HCT116 (cell line): ENCODE results near the gene GSG1L. TPM values are rescaled to one million over a fixed set of nuclear protein-coding genes. Genes with fewer than 3 reads are reported as not detected.

Experiments
- ATAC-seq: fragments of 200-7000 bp; cut with Tn5 transposase; 2 replicates; pipeline ENCODE4 v1.9.1; 2020; ENCODE audit warnings: mild to moderate bottlenecking, moderate library complexity
- BruUV-seq: library from RNA; stranded (reverse); fragments of 400-500 nt; replicated peaks from 2 replicates; lab custom pipeline; 2021; lab: Mats Ljungman, UMichigan
- CTCF ChIA-PET: fragments of 300-600 bp; sonication (Branson Sonifier 250); formaldehyde crosslinking; loops from one replicate; lab custom pipeline; 2021; ENCODE audit warnings: antibody characterized with exemption; lab: Charles Lee
- POLR2A ChIA-PET: fragments of 300-600, 350-600 bp; sonication (Branson Sonifier 250); formaldehyde crosslinking; loops from one replicate; lab custom pipeline; 2021; ENCODE audit warnings: antibody characterized with exemption; lab: Charles Lee
- RAD21 ChIA-PET, 2 experiments: fragments of 300-600 bp; sonication (Branson Sonifier 250); formaldehyde crosslinking; loops; one replicate each; lab custom pipeline; 2023; ENCODE audit warnings: low total read pairs in 2 of 2; ENCODE audit not compliant: uncharacterized antibody in 2 of 2, unreplicated experiment in 2 of 2, low non-redundant PET in 1 of 2; lab: Charles Lee
- DNase-seq: peaks from one replicate; pipeline ENCODE4 v3.0.0-alpha.2; 2010; ENCODE audit warnings: low read depth, low spot score
- H2AFZ ChIP-seq: fragments of 200-600 bp; shearing (Covaris generic), sonication (generic); 2 replicates; pipeline ENCODE4 v1.6.1; 2017; ENCODE audit warnings: low read depth, mixed run types, mixed read lengths, antibody characterized with exemption, low read length; ENCODE audit not compliant: poor library complexity, severe bottlenecking
- H3K27ac ChIP-seq: 2 replicates; pipeline ENCODE4 v1.5.1; 2012; ENCODE audit warnings: low read depth, low read length
- H3K27me3 ChIP-seq: fragments of 200-600 bp; sonication (generic); 2 replicates; pipeline ENCODE4 v1.6.1; 2016; ENCODE audit warnings: mixed run types, low read length, mixed read lengths; ENCODE audit not compliant: insufficient read depth
- H3K36me3 ChIP-seq, 2 experiments: fragments of 200-500 bp in 1 of 2; fragments of 200-600 bp in 1 of 2; sonication (Bioruptor generic) in 1 of 2; sonication (generic) in 1 of 2; 2 replicates each; pipeline versions ENCODE4 v1.5.1 to v1.6.1; 2014 to 2016; ENCODE audit warnings: low read length in 2 of 2, inconsistent platforms in 1 of 2, mixed read lengths in 1 of 2, mixed run types in 1 of 2; ENCODE audit not compliant: insufficient read depth in 2 of 2, control insufficient read depth in 1 of 2
- H3K4me1 ChIP-seq, 2 experiments: fragments of 200-600 bp in 1 of 2; sonication (generic) in 1 of 2; 2 replicates each; pipeline versions ENCODE4 v1.5.1 to v1.6.1; 2012 to 2017; ENCODE audit warnings: low read length in 2 of 2, inconsistent platforms in 1 of 2, mild to moderate bottlenecking in 1 of 2, mixed read lengths in 1 of 2, mixed run types in 1 of 2, moderate library complexity in 1 of 2; ENCODE audit not compliant: insufficient read depth in 2 of 2, control insufficient read depth in 1 of 2
- H3K4me2 ChIP-seq: fragments of 200-600 bp; sonication (generic); 2 replicates; pipeline ENCODE4 v1.6.1; 2017; ENCODE audit warnings: mixed run types, low read length, mixed read lengths
- H3K4me3 ChIP-seq, 2 experiments: fragments of 200-600 bp in 1 of 2; sonication (generic) in 1 of 2; replicated peaks in 1 of 2; 2 replicates each; pipeline ENCODE4 v1.5.1; 2011 to 2016; ENCODE audit warnings: low read length in 2 of 2, control low read depth in 1 of 2, low read depth in 1 of 2, mild to moderate bottlenecking in 1 of 2, mixed read lengths in 1 of 2, mixed run types in 1 of 2
- H3K79me2 ChIP-seq: fragments of 200-600 bp; sonication (generic); 2 replicates; pipeline ENCODE4 v1.6.1; 2017; ENCODE audit warnings: mild to moderate bottlenecking, mixed run types, low read length, moderate library complexity, mixed read lengths; ENCODE audit not compliant: insufficient read depth
- H3K9ac ChIP-seq: fragments of 200-600 bp; sonication (generic); 2 replicates; pipeline ENCODE4 v1.6.1; 2016; ENCODE audit warnings: low read length, mixed read lengths
- H3K9me2 ChIP-seq: fragments of 200-600 bp; sonication (generic), shearing (Covaris generic); 2 replicates; pipeline ENCODE4 v1.6.1; 2017; ENCODE audit warnings: mixed run types, mild to moderate bottlenecking, moderate library complexity; ENCODE audit not compliant: insufficient read depth
- H3K9me3 ChIP-seq, 2 experiments: fragments of 200-500 bp in 1 of 2; fragments of 200-600 bp in 1 of 2; sonication (Bioruptor generic) in 1 of 2; sonication (generic) in 1 of 2; 2 replicates each; pipeline ENCODE4 v1.6.1; 2014 to 2017; ENCODE audit warnings: low read length in 2 of 2, mixed read lengths in 2 of 2, inconsistent platforms in 1 of 2, low read depth in 1 of 2, mild to moderate bottlenecking in 1 of 2, mixed run types in 1 of 2, moderate library complexity in 1 of 2; ENCODE audit not compliant: control insufficient read depth in 1 of 2, insufficient read depth in 1 of 2
- H4K20me1 ChIP-seq: fragments of 200-600 bp; sonication (generic), shearing (Covaris generic); 2 replicates; pipeline ENCODE4 v1.6.1; 2017; ENCODE audit warnings: mixed run types, mild to moderate bottlenecking, moderate library complexity; ENCODE audit not compliant: insufficient read depth
- ATF3 ChIP-seq: IDR thresholded peaks from 2 replicates; pipeline ENCODE4 v1.6.1; 2012
- EGR1 ChIP-seq: IDR thresholded peaks from 2 replicates; pipeline ENCODE4 v1.6.1; 2012; ENCODE audit warnings: low read depth
- FOSL1 ChIP-seq: IDR thresholded peaks from 2 replicates; pipeline ENCODE4 v1.6.1; 2012; ENCODE audit warnings: low read depth
- POLR2AphosphoS5 ChIP-seq: IDR thresholded peaks from 2 replicates; pipeline ENCODE4 v1.6.1; 2011; ENCODE audit warnings: mild to moderate bottlenecking, low read depth, low read length, moderate library complexity
- SRF ChIP-seq: IDR thresholded peaks from 2 replicates; pipeline ENCODE4 v1.6.1; 2012; ENCODE audit warnings: low read depth
- TCF7L2 ChIP-seq: IDR thresholded peaks from 2 replicates; pipeline ENCODE4 v1.7.0; 2011; ENCODE audit warnings: borderline replicate concordance, inconsistent platforms; ENCODE audit not compliant: insufficient read depth, insufficient read length; ENCODE audit errors: extremely low read depth
- YY1 ChIP-seq: IDR thresholded peaks from 2 replicates; pipeline ENCODE4 v1.6.1; 2011; ENCODE audit warnings: low read length, low read depth, moderate library complexity, mild to moderate bottlenecking; ENCODE audit not compliant: insufficient replicate concordance; ENCODE audit errors: extremely low read depth
- ZFX ChIP-seq: fragments of 450-650 bp; IDR thresholded peaks from 2 replicates; pipeline ENCODE4 v1.6.1; 2017
- intact Hi-C: fragments of 100-400 bp; cut with micrococcal nuclease; formaldehyde crosslinking; loops from 2 replicates; pipeline ENCODE4 v1.10.0; 2022
- total RNA-seq: library from RNA; stranded (reverse); gene quantifications from one replicate; pipeline ENCODE4 v1.2.1, GENCODE V29; 2021; ENCODE audit not compliant: unreplicated experiment

The GSG1L gene
- total RNA-seq, 1 experiment from 2014 or later: not detected

DNA sequence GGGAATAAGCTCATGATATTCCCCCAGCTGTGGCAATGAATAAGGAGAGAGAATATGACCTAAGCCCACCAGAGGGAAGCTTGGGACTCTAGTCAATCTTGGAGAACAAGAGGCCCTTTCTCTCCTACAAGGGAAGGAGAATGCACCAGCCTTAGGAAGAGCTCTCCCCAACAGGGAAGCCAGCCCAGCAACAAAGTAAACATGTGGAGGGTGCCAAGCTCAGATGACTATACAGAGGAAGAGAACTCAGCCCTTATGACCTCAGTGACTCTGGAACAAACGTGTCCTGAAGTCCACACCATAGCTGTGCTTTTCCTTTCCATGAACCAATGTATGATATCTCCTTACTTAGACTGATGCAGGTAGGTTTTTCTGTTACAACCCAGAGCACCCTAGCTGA lies 219.7 kb downstream of the GSG1L start:
- CTCF ChIA-PET: no interaction called here
- H3K4me1 ChIP-seq: peaks cover 4 to 23% of the 10 kb centered on the region in 2 experiments; a peak in 3 of 4 replicates

GRCh38 chr16:27841911-27842310 lies 221.6 kb downstream of the GSG1L start:
- Histone ChIP-seq H3K9me2 (no peaks in the 10 kb centered on the region), H3K9me3 (no peaks in the 10 kb centered on the region), H2AFZ (no peak overlapping the region), H4K20me1 (no peaks in the 10 kb centered on the region), H3K4me3 (no peak overlapping the region), H3K27ac (no peak overlapping the region), H3K4me2 (no peak overlapping the region), H3K79me2 (no peaks in the 10 kb centered on the region), H3K9ac (no peak overlapping the region), H3K27me3 (no peaks in the 10 kb centered on the region; the same call in 1 of the 2 replicates), H3K4me1 (peaks cover 2 to 17% of the 10 kb centered on the region in 2 experiments; a peak in 3 of 4 replicates), H3K36me3 (no peaks in the 10 kb centered on the region)
- ChIA-PET POLR2A (no interaction called here), CTCF (no interaction called here), RAD21 (no interaction called here)
- intact Hi-C loops: no loop called here
- ATAC-seq: no peak
- DNase-seq: no peak
- TF ChIP-seq ATF3 (no peak), FOSL1 (no peak), ZFX (no peak), YY1 (no peak), POLR2AphosphoS5 (no peak)
- no TSS peak for BruUV-seq

More for the DNA sequence above, 219.7 kb downstream of the GSG1L start:
- TF ChIP-seq SRF: no peak
- TF ChIP-seq TCF7L2: no peak
- TF ChIP-seq EGR1: no peak
- TF ChIP-seq, all 23 proteins: peak for 0
- intact Hi-C loops: no loop called here
- Histone ChIP-seq H4K20me1 (no peaks in the 10 kb centered on the region), H3K27me3 (no peaks in the 10 kb centered on the region; the same call in 1 of the 2 replicates), H3K36me3 (no peaks in the 10 kb centered on the region), H3K9ac (no peak overlapping the region), H3K27ac (no peak overlapping the region), H3K79me2 (no peaks in the 10 kb centered on the region), H3K4me2 (no peak overlapping the region), H2AFZ (no peak overlapping the region), H3K4me3 (no peak overlapping the region), H3K9me2 (no peaks in the 10 kb centered on the region), H3K9me3 (no peaks in the 10 kb centered on the region)
- ATAC-seq: no peak
- no TSS peak for BruUV-seq
- RAD21 ChIA-PET: no interaction called here
- POLR2A ChIA-PET: no interaction called here
- DNase-seq: no peak
